Bronchial epithelial cell (primary cell): ENCODE data around the gene SNX3. TPM values are rescaled to one million over a fixed set of nuclear protein-coding genes. Genes with fewer than 3 reads are reported as not detected.
"Not testable (repeated sequence)": the region's sequence is repeated elsewhere in the genome, so short reads cannot be mapped to it uniquely, and the experiment has no call there.

ENCODE experiments used
- DNase-seq: peaks from one replicate; pipeline ENCODE4 v3.0.0-alpha.2; 2010; ENCODE audit warnings: low read depth
- FAIRE-seq: peaks from 2 replicates; lab custom pipeline; 2011; peaks lifted over from hg19 to GRCh38; lab: Jason Lieb, UNC
- H3K27me3 ChIP-seq: 2 replicates; pipeline ENCODE4 v1.5.1; 2011; ENCODE audit warnings: low read length; ENCODE audit not compliant: control insufficient read depth, insufficient read depth
- H3K36me3 ChIP-seq: 2 replicates; pipeline ENCODE4 v1.5.1; 2011; ENCODE audit warnings: low read length; ENCODE audit not compliant: control insufficient read depth, insufficient read depth
- H3K4me3 ChIP-seq: 2 replicates; pipeline ENCODE4 v1.5.1; 2011; ENCODE audit warnings: mild to moderate bottlenecking, low read depth, low read length, control low read depth
- CTCF ChIP-seq: IDR thresholded peaks from 2 replicates; pipeline ENCODE4 v1.5.1; 2011; ENCODE audit warnings: mild to moderate bottlenecking, moderate library complexity, low read length, control low read depth, inconsistent platforms; ENCODE audit not compliant: insufficient read depth, severe bottlenecking
- total RNA-seq: library from RNA; depleted of rRNA; stranded (reverse); fragments of >200 nt; gene quantifications from 2 replicates; pipeline ENCODE4 v1.2.1, GENCODE V29; 2014

Gene SNX3
- total RNA-seq, result 173 and 180 TPM in 2 replicates

DNA sequence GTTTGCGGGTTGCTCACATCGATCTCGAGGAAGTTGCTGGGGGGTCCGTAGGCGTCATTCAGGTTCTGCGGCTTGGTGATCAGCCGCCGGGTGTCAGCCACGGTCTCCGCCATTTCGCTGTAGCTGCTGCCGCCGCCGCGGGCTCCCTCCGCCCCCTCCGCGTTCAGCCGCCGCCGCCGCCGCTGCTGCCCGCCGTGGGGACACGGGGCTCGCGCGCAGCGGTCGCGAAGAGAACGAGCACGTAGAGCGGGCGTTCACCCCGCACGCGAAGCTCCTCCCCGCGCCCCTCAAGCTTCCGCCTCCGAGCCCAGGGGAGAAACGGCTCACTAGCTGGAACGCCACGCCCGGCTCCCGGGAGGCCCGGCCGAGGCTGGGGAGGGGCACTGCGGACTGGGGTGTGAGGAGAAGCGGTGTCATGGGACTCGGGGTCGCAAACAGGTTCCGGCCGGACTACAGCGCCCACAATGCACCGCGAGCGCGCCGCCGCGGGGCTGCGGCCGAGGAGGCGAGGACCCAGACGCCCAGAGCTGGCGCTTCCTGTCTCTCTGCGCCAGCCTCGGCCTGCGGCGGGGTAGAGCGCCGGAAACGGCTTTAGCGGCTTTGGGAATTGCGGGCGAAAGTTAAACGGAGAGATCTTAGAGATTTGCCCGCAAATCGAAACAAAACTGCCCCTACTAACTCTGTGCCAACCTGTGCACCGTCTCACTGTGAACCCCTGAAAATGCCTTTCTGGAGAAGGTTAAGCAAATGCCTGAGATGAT, at the start of gene SNX3:
TSS of gene SNX3 (minus strand) at position 232 of the 761 bp plus-strand sequence. CDS start at position 113, 119 bp downstream.
- FAIRE-seq (no peak), DNase-seq (peak; percentile 89)
- Histone ChIP-seq H3K4me3 (peak within 1 kb of the TSS; percentile 91), H3K36me3 (no peaks in the 10 kb centered on the region), H3K27me3 (no peaks in the 10 kb centered on the region)
- peak; percentile 13 for TF ChIP-seq CTCF

DNA sequence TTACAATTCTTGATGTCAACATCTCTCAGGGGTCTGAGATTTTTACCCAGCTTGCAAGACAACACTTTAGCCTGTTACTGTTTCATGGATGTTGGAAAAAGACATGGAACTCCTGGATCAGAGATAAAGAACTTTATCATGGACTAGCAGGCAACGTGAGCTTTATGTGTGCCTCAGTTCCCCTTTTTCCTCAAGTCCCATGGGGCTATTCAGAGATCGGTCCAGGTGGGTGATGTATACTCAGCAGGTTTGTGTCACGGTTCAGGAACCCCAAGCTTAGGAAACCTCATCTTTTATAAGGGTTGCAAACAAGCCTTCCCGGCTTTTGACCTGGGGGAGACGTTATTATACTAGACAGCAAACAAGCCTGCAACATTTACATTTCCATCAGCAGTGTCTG, 49.0 kb upstream of the SNX3 start:
- Histone ChIP-seq H3K4me3 (no peak overlapping the region), H3K36me3 (no peaks in the 10 kb centered on the region), H3K27me3 (no peaks in the 10 kb centered on the region)
- DNase-seq (no peak), FAIRE-seq (no peak)
- no peak for TF ChIP-seq CTCF

GRCh38 chr6:108308641-108309040, 47.8 kb upstream of the SNX3 start:
- not testable (repeated sequence) for H3K36me3 ChIP-seq, FAIRE-seq, H3K27me3 ChIP-seq, H3K4me3 ChIP-seq
- DNase-seq, result peak; percentile 47

DNA sequence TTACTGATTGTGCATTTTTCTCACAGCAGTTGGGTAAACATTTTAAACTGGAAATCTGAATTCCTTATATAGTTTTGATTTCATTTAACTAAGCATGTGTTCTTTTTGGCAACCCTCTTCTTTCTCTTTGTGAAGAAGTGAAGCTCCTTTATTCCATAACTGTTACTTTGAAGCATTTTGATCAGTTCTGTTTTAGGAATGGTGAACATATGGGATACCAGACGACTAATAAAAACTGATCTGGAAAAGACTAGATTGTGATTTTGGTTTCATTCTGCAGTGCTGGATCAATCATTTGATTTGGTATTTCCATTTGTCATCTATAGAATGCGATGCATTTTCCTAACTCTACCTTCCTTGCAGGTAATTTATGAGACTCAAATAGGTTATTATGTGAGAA, 43.8 kb upstream of the SNX3 start:
- no peaks in the 10 kb centered on the region for H3K36me3 ChIP-seq
- TF ChIP-seq CTCF, result no peak
- H3K4me3 ChIP-seq, result no peak overlapping the region
- H3K27me3 ChIP-seq, result no peaks in the 10 kb centered on the region
- no peak for DNase-seq
- FAIRE-seq, result no peak

GRCh38 chr6:108302386-108302785, 41.5 kb upstream of the SNX3 start:
- H3K27me3 ChIP-seq, result no peaks in the 10 kb centered on the region
- FAIRE-seq (no peak), DNase-seq (no peak)
- H3K36me3 ChIP-seq, result no peaks in the 10 kb centered on the region
- H3K4me3 ChIP-seq, result no peak overlapping the region
- no peak for TF ChIP-seq CTCF

DNA sequence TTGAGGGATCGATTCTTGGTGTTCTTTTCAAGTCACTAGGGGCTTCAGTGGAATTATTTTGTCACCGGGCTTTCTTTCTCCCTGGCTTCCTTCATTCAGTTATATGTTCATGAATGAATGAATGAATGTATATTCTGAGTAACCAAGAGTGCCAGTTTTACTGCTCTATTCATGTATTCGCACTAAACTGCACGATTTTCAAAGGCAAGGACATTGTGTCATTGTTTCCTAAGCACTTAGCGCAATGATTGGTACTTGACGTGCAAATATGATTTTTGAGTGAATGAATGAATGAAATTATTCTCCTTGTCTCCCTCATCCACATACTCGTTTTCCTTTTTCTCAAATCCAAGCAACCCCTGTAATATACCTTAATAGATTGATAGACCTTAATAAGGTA, 34.8 kb upstream of the SNX3 start:
- Histone ChIP-seq H3K27me3 (no peaks in the 10 kb centered on the region), H3K36me3 (no peaks in the 10 kb centered on the region), H3K4me3 (peak overlapping the region; percentile 85)
- TF ChIP-seq CTCF, result no peak
- no peak for FAIRE-seq
- peak; percentile 1 for DNase-seq
